Endothelial cell of umbilical vein (primary cell): ENCODE data around the gene COQ2. TPM values are rescaled to one million over a fixed set of nuclear protein-coding genes. Genes with fewer than 3 reads are reported as not detected.

ENCODE experiments used
- BruUV-seq: library from RNA; stranded (reverse); fragments of 400-500 nt; replicated peaks from 2 replicates; lab custom pipeline; 2021; lab: Mats Ljungman, UMichigan
- CTCF ChIA-PET: fragments of 300-600, 350-600 bp; sonication (Branson Sonifier 250); formaldehyde crosslinking; loops from one replicate; lab custom pipeline; 2021; ENCODE audit warnings: antibody characterized with exemption, inconsistent platforms; lab: Charles Lee
- POLR2A ChIA-PET: fragments of 300-600, 350-600 bp; sonication (Branson Sonifier 250); formaldehyde crosslinking; loops from one replicate; lab custom pipeline; 2021; ENCODE audit warnings: antibody characterized with exemption, inconsistent platforms; lab: Charles Lee
- DNase-seq: peaks from one replicate; pipeline ENCODE4 v3.0.0-alpha.2; 2011; ENCODE audit warnings: low read depth, low spot score
- FAIRE-seq: peaks from 2 replicates; lab custom pipeline; 2011; peaks lifted over from hg19 to GRCh38; lab: Jason Lieb, UNC
- H2AFZ ChIP-seq: 2 replicates; pipeline ENCODE4 v1.6.0; 2012; ENCODE audit warnings: low read depth, low read length, control low read depth, inconsistent platforms
- H3K27ac ChIP-seq: 2 replicates; pipeline ENCODE4 v1.5.1; 2011; ENCODE audit warnings: low read depth, mild to moderate bottlenecking, control low read depth, low read length, moderate library complexity; ENCODE audit not compliant: insufficient read depth
- H3K27me3 ChIP-seq, 2 experiments: 2 replicates each; pipeline versions ENCODE4 v1.6.0 to v1.6.1; 2011; ENCODE audit warnings: low read length in 2 of 2, mixed read lengths in 1 of 2; ENCODE audit not compliant: control insufficient read depth in 2 of 2, insufficient read depth in 2 of 2
- H3K36me3 ChIP-seq, 2 experiments: 2 replicates in 1 of 2; 3 replicates in 1 of 2; pipeline ENCODE4 v1.5.1; 2011; ENCODE audit warnings: low read length in 2 of 2, mild to moderate bottlenecking in 1 of 2, moderate library complexity in 1 of 2; ENCODE audit not compliant: control insufficient read depth in 2 of 2, insufficient read depth in 2 of 2; ENCODE audit errors: extremely low read depth in 1 of 2
- H3K4me1 ChIP-seq: 3 replicates; pipeline ENCODE4 v1.5.1; 2011; ENCODE audit warnings: mild to moderate bottlenecking, low read length; ENCODE audit not compliant: control insufficient read depth, insufficient read depth; ENCODE audit errors: extremely low read depth
- H3K4me2 ChIP-seq: 2 replicates; pipeline ENCODE4 v1.6.1; 2011; ENCODE audit warnings: low read length, control low read depth, mixed read lengths; ENCODE audit not compliant: insufficient read depth
- H3K4me3 ChIP-seq, 3 experiments: fragments of 200-600 bp in 1 of 3; sonication (generic), shearing (Covaris generic) in 1 of 3; replicated peaks in 1 of 3; 2 replicates each; pipeline ENCODE4 v1.5.1; 2011 to 2016; ENCODE audit warnings: control low read depth in 3 of 3, low read length in 3 of 3, mild to moderate bottlenecking in 2 of 3, inconsistent platforms in 1 of 3, low read depth in 1 of 3, moderate library complexity in 1 of 3; ENCODE audit not compliant: insufficient read depth in 1 of 3
- H3K79me2 ChIP-seq: 2 replicates; pipeline ENCODE4 v1.6.0; 2012; ENCODE audit warnings: low read length, inconsistent platforms; ENCODE audit not compliant: control insufficient read depth, insufficient read depth
- H3K9ac ChIP-seq: replicated peaks from 2 replicates; pipeline ENCODE3; 2011; ENCODE audit warnings: low read length, control low read depth; ENCODE audit not compliant: insufficient read depth; ENCODE audit errors: extremely low read depth
- H3K9me1 ChIP-seq: replicated peaks from 3 replicates; pipeline ENCODE4 v1.6.0; 2011; ENCODE audit warnings: mild to moderate bottlenecking, low read length; ENCODE audit not compliant: control insufficient read depth, insufficient read depth; ENCODE audit errors: extremely low read depth
- H3K9me3 ChIP-seq: replicated peaks from 2 replicates; pipeline ENCODE4 v1.5.1; 2012; ENCODE audit warnings: low read length, inconsistent platforms; ENCODE audit not compliant: control insufficient read depth, insufficient read depth
- H4K20me1 ChIP-seq: replicated peaks from 2 replicates; pipeline ENCODE3; 2011; ENCODE audit warnings: mild to moderate bottlenecking, low read length; ENCODE audit not compliant: control insufficient read depth, insufficient read depth; ENCODE audit errors: extremely low read depth
- EZH2 ChIP-seq: IDR thresholded peaks from 2 replicates; pipeline ENCODE4 v1.6.1; 2012; ENCODE audit warnings: borderline replicate concordance, low read depth, mild to moderate bottlenecking, moderate library complexity, low read length, inconsistent platforms; ENCODE audit not compliant: severe bottlenecking
- FOS ChIP-seq: IDR thresholded peaks from 2 replicates; pipeline ENCODE4 v1.6.1; 2011; ENCODE audit warnings: mild to moderate bottlenecking, low read length, moderate library complexity, borderline replicate concordance; ENCODE audit not compliant: insufficient read depth
- GATA2 ChIP-seq: IDR thresholded peaks from 2 replicates; pipeline ENCODE4 v1.7.0; 2011; ENCODE audit warnings: low read depth, mild to moderate bottlenecking, moderate library complexity, mixed read lengths, low read length; ENCODE audit not compliant: insufficient read length, insufficient read depth
- JUN ChIP-seq: IDR thresholded peaks from 2 replicates; pipeline ENCODE4 v1.6.1; 2011; ENCODE audit warnings: borderline replicate concordance, low read depth; ENCODE audit not compliant: insufficient read length, insufficient read depth
- MAX ChIP-seq: IDR thresholded peaks from 2 replicates; pipeline ENCODE4 v1.6.1; 2011; ENCODE audit not compliant: insufficient read depth, insufficient read length
- MYC ChIP-seq: IDR thresholded peaks from one replicate; pipeline ENCODE4 v1.6.1; 2011; ENCODE audit warnings: mild to moderate bottlenecking, low read depth, low read length
- POLR2A ChIP-seq: IDR thresholded peaks from 2 replicates; pipeline ENCODE4 v1.6.1; 2012; ENCODE audit warnings: low read depth, mild to moderate bottlenecking, control low read depth, low read length
- POLR2AphosphoS5 ChIP-seq: IDR thresholded peaks from 2 replicates; pipeline ENCODE4 v1.6.1; 2012; ENCODE audit warnings: low read depth, mild to moderate bottlenecking, control low read depth, low read length, moderate library complexity; ENCODE audit not compliant: insufficient read depth
- dilution Hi-C: fragments of 300-500 bp; cut with MboI; formaldehyde crosslinking; loops from one replicate; pipeline ENCODE4 v1.15.0; 2019; ENCODE audit warnings: low sequenced_read_pairs; ENCODE audit not compliant: extremely low pct_ligation_motif_present
- intact Hi-C: fragments of 100-400 bp; cut with micrococcal nuclease; formaldehyde crosslinking; loops from one replicate; pipeline ENCODE4 v1.10.0; 2022
- polyA plus RNA-seq, 4 experiments: library from polyadenylated mRNA; depleted of rRNA in 3 of 4; stranded (reverse) in 3 of 4; unstranded in 1 of 4; fragments of >200 nt; gene quantifications; 2 replicates each; pipeline versions ENCODE4 v1.2.1 to v1.2.3, GENCODE V29; 2011 to 2012; ENCODE audit warnings: missing spikeins in 1 of 4
- total RNA-seq: library from RNA; stranded (reverse); gene quantifications from 2 replicates; pipeline ENCODE4 v1.2.3, GENCODE V29; 2021

COQ2 gene
- total and polyA plus RNA-seq, 2 donors (not counting 3 experiments of a cell fraction or from before 2014, with no cell fraction given): 25.5 to 28.0 TPM

GRCh38 chr4:83267121-83267829 lies 17.3 kb downstream of the COQ2 start:
- Histone ChIP-seq H3K4me1 (peaks cover 5% of the 10 kb centered on the region), H3K79me2 (no peaks in the 10 kb centered on the region), H3K4me2 (peak overlapping the region; percentile 16), H3K9ac (peak overlapping the region; percentile 19), H3K9me3 (no peaks in the 10 kb centered on the region), H3K27ac (no peak overlapping the region), H3K27me3 (no peaks in the 10 kb centered on the region), H2AFZ (peak overlapping the region; percentile 64), H3K4me3 (no peak overlapping the region), H4K20me1 (no peaks in the 10 kb centered on the region), H3K9me1 (no peaks in the 10 kb centered on the region), H3K36me3 (peaks cover 0 to 6% of the 10 kb centered on the region in 2 experiments)
- dilution Hi-C loops (no loop called here), intact Hi-C loops (no loop called here)
- FAIRE-seq (no peak), DNase-seq (peak; percentile 36)
- BruUV-seq: no TSS peak
- CTCF ChIA-PET: interaction anchor here (0.8 to 8.4 kb wide), 10 partner anchors 10 to 229 kb away, joined by 3 to 120 read pairs (median 4); partner anchors contain the start of gene COQ2
- POLR2A ChIA-PET: no interaction called here
- no peak for TF ChIP-seq POLR2AphosphoS5
- no peak for TF ChIP-seq MAX
- no peak for TF ChIP-seq GATA2
- TF ChIP-seq EZH2: no peak
- no peak for TF ChIP-seq MYC
- no peak for TF ChIP-seq POLR2A
- no peak for TF ChIP-seq JUN
- TF ChIP-seq FOS: no peak
